GM11168 (cell line): ENCODE data around the gene CS.

Experiments used
- in situ Hi-C: fragments of 300-500 bp; cut with MboI; formaldehyde crosslinking; loops from one replicate; pipeline ENCODE4 v1.12.0; 2022; ENCODE audit warnings: low sequenced_read_pairs; ENCODE audit not compliant: unreplicated experiment

CS gene

DNA sequence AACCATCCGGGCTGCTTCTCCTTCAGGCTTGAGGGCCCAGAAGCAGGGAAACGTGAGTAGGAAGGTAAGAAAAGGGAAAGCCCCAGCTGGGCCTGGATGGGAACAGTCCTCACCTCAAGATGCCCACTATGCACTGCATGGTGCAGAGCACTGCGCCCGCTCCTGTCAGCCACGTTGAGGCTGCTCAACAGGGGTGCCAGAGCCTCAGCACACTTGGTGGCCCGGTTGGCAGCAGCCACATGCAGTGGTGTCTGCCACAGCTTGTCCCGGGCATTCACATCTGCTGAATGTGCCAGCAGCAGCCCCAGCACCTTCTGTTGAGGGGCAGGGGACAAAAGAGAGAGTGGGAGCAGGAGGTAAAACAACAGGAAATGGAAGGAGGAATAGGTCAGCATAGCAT, 44.5 kb downstream of the CS start:
- in situ Hi-C loops: no loop called here

DNA sequence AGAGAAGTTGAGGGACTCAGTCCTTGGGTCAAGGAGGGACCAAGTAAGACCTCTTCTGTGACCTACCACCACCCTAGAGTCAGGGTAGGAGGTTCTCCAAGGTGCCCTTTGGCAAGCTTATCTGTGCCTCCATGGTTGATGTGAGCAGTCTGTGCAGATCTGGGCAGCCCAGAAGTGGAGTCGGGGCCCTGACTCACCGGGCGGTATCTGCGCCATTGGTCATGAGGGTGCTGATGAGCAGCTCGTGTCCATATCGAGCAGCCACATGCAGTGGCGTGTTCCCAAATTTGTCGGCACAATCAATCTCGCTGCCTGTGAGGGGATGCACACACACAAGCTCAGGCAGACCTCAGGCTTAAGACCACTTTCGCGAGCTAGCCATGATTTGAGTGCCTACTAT, 47.0 kb downstream of the CS start:
- in situ Hi-C loops: no loop called here

DNA sequence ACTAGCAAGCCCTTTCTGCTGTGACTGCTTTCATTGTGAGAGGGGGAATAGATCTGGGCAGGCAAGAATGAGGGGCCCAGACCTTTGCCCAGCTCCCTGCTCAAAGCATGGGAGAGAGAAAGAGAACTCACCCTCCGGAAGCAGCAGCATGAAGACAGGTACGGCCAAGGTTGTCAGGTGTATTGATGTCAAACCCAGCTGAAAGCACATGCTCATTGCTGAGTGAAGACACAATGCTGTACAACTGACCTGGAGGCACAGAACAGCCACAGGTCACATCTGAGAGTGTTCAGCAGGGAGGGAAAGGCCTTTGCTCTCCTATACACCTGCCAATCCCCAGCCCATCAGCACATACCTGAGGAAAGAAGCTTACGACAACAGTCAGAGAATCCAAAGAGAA, 47.5 kb downstream of the CS start:
- in situ Hi-C loops: no loop called here

DNA sequence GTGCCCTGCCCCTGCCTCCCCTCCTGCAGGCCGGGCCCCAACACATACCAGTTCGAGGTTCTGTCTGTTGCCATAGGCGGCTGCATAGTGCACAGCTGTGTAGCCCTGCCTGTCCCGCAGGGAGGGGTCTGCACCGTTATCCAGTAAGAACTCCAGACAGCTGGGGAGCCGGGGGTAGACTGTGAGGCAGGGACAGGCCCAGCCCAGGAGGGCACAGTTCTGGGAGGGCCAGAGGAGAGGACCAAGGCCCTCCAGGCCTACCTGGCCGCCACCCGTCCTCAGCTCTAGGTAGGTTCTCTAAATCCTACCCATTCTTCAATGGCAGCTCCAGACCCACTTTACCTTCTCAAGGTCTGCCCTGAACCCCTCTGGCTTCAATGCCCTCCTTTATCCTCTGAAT, 51.4 kb downstream of the CS start:
- in situ Hi-C loops: no loop called here

DNA sequence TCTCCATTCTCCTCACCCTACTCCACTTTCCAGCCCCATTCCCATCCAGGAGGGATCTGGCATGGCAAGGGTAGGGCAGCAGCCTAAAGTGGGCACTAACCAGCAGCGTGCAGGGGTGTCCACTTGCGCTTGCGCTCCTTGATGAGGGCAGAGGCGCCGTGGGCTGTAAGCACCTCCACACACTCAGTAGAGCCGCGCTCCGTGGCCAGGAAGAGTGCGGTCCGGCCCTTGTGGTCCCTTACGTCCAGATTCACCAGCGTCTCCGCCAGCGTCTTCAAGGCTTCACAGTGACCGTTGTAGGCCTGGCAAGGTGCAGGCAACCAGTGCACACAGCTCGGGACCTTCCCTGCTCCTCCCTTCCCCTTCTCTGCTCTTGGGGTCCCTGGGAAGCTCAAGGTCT, 52.2 kb downstream of the CS start:
- in situ Hi-C loops: no loop called here

DNA sequence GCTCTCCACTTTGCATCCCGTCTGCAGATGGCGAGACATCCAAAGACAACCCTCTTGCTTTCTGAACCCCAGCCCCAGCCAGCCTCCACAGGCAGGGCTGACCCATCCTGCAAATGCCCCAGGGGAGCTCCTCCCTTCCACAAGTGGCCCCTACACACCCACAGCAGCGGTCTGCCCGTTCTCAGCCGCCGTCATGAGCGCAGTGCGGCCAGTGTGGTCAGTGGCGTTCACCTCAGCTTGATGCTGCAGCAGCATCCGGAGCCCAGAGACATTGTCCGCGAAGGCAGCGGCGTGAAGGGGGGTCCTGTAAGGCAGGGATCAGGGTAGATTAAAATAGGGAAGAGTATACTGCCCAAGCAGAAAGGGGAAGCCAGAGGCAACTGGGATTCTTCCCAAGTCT, 55.6 kb downstream of the CS start:
- in situ Hi-C loops: no loop called here

DNA sequence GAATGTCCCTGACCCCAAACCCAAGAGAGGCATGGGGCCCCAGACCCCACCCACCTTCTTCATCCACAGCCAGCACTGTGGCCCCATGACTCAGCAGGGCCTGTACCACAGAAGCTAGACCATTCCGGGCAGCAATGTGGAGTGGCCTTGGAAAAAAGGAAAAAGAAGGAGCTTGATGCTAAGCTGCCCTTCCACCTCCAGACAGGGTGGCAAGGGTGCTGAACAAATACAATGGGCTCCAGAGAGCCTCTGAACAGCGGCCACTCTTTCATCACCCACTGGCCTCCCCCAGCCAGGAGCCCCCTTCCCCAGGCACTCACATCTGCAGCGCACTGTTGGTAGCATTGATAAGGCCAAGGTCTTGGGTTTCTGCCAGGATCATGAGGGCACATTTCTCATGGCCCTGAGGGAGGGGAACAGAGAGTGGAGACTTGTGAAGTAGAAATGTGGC, 56.4 kb downstream of the CS start:
- in situ Hi-C loops: no loop called here

DNA sequence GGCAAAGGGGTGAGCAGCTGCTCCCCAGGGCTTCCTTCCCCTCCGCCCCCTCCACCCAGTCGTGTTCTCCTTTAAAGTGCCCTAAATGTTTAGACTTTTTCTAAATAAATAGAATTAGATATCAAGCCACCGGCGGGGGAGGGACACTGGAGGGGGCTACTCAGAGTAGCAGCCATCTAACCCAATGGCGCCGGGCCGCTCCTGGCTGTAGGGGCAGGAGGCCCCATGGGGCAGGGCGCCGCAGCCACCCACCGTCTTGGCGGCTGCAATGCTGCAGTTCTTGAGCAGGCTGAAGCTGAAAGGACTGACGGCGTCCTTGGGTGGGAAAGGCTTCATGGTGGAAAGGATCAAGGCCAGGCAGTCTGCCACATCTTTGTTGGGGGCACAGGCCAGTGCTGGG, 57.1 kb downstream of the CS start:
- in situ Hi-C loops: no loop called here

DNA sequence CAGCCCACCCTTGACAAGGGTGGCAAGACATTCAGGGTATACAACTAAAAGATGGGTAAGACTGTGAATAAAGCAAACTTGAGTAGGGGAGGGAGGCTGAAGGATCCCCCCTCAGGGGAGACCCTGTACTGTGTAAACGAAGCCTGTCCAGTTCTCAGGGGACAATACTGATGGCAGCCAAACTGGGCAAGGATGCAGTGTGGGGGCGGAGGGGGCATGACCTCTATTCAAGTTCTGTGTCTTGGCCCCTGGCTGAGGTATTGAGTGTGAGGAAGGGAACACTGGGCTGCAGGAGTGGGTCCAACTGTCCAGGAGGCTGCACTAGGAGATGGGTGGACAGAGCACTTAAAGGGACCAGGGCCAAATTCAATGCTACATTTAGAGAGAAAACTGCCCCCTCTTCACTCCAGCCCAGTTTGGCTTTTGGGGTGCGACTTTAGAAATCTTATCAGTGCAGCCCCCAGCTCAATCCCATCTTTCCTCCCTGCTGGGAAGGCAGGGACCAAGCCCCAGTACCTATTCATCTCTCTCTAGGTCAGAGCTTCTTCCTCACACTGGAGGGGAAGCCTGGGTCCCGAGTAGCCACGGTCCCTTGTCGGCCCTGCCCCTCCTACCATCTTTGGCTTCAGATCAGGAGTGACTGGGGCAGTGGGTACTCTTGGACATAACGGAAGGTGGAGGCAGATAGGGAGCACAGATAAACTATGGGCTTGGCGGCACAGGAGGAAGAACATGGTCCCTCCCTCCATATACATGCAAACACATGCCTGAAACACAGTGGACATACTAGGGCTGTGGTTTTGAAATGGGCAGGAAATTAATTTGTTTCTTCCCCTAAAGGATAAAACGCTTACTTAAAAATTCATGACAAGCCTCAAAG, 58.5 kb downstream of the CS start:
- in situ Hi-C loops: no loop called here

DNA sequence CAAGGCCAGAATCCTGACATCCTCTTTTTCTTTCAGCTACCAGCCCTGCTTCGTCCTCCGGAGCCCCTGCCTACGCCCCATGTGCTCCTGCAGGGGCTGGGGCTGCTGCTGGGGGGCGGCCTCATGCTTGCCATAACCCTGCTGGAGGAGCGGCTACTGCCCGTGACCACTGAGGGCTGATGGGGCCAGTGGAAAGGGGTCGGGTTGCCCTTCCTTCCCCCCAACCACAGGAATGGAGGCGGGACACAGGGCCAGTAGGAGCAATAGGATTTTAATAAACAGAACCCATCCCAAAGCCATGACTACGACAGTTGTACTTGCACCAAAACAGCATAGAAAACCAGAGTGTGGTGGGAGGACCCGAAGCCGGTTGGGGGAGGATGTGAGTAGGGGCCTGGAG, 62.6 kb downstream of the CS start:
- in situ Hi-C loops: no loop called here

DNA sequence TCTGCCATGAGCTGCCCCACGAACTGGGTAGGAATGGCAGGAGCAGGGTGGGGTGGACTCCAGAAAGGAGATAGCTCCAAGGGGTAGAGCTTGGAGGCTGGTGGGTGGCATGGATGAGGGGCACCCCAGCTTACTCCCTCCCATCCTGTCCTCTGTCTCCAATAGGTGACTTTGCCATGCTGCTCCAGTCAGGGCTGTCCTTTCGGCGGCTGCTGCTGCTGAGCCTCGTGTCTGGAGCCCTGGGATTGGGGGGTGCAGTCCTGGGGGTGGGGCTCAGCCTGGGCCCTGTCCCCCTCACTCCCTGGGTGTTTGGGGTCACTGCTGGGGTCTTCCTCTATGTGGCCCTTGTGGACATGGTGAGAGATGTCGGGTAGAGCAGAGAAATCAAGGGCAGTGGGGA, 63.1 kb downstream of the CS start:
- in situ Hi-C loops: no loop called here

DNA sequence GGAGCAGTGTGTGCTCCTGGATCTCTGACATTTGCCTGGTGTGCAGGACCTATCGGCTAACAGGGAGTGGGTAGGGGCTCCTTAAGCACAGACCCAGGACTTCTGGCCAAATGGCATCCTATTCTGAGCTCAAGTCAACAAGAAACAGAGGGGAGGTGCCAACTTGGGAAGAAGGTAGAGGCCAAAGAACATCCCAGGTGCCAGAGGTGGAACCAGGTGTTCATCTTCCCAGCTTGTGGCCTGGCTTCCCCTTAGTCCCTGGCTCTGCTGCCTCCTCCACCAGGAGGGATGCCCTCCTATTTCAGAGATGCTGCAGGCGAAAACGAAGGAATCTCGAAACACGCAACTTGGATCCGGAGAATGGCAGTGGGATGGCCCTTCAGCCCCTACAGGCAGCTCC, 64.0 kb downstream of the CS start:
- in situ Hi-C loops: no loop called here

DNA sequence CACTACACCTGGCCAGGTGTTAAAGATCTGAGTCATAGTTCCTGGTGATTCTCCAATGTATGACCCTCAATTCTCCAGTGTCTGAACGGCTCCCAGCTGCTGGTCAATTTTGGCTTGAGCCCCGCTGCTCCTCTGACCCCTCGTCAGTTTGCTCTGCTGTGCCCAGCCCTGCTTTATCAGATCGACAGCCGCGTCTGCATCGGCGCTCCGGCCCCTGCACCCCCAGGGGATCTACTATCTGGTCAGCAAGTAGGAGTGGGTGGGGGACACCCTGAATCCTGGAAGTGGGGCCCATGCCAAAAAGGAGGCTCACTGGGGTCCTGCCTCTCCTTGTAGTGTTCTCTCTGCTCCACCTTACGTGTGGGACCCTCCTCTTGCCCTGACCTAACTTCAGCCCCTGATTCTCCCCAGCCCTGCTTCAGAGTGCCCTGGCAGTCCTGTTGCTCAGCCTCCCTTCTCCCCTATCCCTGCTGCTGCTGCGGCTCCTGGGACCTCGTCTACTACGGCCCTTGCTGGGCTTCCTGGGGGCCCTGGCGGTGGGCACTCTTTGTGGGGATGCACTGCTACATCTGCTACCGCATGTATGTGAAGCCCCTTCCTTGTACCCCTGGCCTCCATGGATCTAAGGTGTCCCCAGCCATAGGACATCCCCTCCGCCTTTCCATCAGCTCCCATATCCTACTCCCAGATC, 65.2 kb downstream of the CS start:
- in situ Hi-C loops: no loop called here

DNA sequence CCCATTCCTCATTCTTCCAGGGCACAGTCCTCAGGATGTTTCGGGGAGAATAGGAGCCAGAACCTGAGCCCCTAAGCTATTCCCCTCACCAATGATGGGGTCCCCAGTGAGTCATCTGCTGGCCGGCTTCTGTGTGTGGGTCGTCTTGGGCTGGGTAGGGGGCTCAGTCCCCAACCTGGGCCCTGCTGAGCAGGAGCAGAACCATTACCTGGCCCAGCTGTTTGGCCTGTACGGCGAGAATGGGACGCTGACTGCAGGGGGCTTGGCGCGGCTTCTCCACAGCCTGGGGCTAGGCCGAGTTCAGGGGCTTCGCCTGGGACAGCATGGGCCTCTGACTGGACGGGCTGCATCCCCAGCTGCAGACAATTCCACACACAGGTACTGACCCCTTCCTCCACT, 68.9 kb downstream of the CS start:
- in situ Hi-C loops: no loop called here

DNA sequence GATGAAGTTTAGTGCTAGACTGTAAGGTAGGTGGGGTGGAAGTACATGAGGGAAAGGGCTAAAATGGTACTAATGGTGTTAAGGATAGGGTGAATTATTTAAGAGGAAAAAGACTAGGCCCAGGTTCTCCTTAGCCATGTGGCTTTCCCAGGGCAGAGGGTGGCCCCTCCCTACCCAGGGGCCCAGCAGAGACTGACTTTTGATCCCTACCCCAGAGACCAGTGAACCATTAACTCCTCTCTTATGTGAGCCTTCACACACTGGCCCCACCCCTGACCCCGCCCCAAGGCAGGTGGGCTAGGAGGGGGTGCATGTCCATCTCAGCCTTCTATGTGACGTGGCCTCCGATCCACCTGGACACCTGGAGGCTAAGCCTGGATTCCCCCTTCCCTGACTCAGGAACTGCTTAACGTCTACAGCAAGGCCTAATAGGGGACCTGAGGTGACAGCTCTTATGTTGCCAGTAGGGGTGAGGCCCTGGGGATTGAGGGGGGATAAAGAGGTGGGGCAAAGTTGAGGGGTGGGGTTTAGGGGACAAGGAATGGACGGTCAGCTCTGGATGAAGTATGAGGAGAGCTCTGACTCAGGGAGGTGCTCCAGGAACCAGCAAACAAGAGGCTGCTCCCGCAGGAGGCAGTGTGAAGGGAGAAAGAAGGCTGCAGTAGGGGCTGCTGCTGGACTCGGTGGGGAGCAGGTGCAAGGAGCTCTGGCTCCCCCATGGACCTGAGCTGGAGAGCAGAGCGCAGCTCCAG, 69.5 kb downstream of the CS start:
- in situ Hi-C loops: no loop called here

DNA sequence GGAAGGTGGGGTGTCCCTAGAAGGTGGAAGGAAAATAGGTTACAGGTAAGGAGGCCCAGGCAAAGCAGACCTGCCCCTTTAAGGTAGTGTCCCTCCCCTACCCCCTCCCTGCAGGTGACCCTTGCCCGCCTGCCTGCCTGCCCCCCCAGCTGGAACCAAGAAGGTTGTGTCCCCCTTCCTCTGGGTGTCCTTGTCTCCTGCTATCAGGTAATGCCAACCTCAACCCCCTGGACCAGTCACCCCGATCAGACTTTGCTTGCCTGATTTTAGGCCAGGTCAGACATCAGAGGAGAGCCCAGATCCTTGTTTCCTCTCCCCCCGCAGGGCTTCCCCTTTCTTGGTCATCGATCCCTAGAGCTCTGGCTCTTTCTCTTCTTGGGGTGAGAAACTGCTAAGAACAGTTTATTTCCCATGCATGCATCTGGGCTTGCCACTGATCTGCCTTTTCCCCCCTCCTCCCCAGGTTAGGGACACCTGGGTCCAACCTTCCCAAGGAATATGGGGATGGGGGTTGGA, 70.2 kb downstream of the CS start, which contains the start of gene SLC39A5:
Gene SLC39A5, plus strand, starts transcription at position 136 of the 516 bp plus-strand sequence. CDS start 1,224 bp downstream, outside the sequence.
- in situ Hi-C loops: no loop called here

DNA sequence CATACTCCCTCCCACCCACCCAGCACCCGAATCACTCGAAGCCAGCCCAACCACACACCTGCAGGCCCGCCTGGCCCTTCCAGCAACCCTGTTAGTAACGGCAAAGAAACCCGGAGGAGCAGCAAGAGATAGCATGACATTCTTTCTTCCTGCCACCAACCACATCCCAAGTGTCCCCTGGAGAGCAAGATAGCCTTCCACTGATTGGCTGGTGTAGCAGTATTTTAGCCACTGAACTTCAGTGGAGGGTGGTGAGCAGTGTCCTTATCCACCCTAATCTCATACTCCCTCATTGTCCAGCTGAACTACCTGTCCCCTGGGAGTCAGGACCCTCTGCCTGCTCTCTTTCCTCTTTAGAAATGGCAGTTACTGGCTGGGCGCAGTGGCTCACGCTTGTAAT, 71.0 kb downstream of the CS start:
- in situ Hi-C loops: no loop called here

DNA sequence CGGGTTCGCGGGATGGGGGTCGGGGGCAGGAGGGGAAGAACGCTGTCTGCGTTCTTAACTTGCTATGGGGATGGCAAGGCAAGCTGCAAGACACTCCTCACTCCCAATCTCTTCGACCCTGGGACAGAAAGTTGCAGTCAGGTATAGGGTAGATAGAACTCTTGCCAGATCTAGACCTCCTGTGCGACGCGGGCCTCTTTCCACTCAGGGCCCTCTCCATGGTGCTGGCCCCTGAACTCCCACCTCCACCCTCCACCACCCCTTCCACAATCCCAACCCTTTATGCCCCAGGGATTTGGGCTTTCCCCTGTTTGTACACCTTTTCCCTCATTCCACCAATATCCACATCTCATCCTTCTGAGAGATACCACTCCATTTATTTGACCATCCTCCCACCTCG, 75.2 kb downstream of the CS start:
- in situ Hi-C loops: no loop called here

DNA sequence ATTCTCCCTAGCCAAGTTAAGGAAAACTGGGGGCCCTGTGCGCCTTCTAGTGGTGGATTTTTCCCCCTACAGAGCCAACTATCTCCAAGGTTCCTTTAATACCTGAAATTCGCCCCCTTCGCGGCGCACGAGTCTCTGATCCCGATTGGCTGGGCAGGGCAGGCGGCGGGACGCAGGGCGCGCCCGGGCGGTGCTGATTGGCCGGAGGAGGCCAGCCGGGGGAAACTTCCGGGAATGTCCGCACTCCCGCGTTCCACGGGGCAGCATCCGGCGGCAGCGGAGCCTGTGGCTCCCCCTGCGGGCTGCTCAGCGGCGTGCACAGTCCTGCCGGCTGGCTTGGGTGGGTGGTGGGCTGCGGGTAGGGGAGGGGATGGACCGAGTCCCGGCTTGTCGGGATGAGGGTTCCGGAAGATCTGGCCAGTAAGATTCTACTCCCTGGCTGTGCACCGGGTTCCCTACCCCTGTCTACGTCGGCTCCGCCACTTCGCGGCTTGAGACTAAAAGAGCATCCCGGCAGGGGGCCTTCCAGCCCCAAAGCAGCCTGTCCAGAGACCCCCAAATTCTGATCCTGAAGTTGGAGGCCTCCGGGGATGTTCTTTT, 75.9 kb downstream of the CS start, which contains the start of gene NABP2:
Gene NABP2, plus strand, starts transcription at position 241 of the 600 bp plus-strand sequence. CDS start 515 bp downstream, outside the sequence.
- in situ Hi-C loops: no loop called here

DNA sequence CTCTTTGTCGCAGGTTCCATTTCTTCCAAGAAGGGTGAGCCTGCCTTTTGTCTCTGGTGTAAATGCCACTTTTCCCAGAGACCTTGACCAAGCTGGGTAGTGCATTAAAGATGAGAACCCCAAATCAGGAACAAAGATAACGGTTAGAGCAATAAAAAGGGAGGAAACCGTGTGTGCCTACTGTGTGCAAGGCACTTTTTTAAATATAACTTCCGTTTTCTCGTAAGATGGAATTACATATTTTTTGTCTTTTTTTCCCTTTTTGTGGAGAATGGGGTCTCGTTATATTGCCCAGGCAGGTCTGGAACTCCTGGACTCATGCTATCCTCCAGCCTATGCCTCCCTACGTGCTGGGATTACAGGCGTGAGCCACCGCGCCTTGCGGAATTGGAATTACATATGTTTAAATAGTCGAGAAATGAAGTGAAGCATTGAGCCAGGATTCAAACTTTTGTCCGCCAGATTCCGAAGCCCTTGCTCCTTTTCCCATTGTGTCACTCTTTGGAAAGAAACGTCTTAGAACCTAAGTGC, 76.5 kb downstream of the CS start:
- in situ Hi-C loops: no loop called here
